K562 (cell line): Measurements from ENCODE around the gene DENND10. TPM values are rescaled to one million over a fixed set of nuclear protein-coding genes. Genes with fewer than 3 reads are reported as not detected.

Experiments
- EGR1 ChIP-seq: fragments of 450-650 bp; conservative IDR thresholded peaks from 2 replicates; pipeline ENCODE4 v1.6.1; 2017; ENCODE audit warnings: mild to moderate bottlenecking
- FIP1L1 ChIP-seq: fragments of 200-400 bp; formaldehyde crosslinking; IDR thresholded peaks from 2 replicates; pipeline ENCODE4 v1.6.1; 2018; ENCODE audit warnings: mild to moderate bottlenecking, low read depth, low read length; ENCODE audit not compliant: poor library complexity, severe bottlenecking
- FOXM1 ChIP-seq, 2 experiments: fragments of 450-650 bp in 1 of 2; sonication (generic) in 1 of 2; formaldehyde crosslinking in 1 of 2; IDR thresholded peaks; 2 replicates each; pipeline versions ENCODE4 v1.6.1 to v1.9.0; 2017 to 2022; ENCODE audit warnings: low read depth in 2 of 2, mild to moderate bottlenecking in 2 of 2, missing genetic modification reagents in 1 of 2, moderate library complexity in 1 of 2
- IRF2 ChIP-seq: sonication (generic); formaldehyde crosslinking; IDR thresholded peaks from 2 replicates; pipeline ENCODE4 v1.8.1; 2022; ENCODE audit warnings: mild to moderate bottlenecking, missing genetic modification reagents
- KDM5B ChIP-seq: fragments of 200-600 bp; sonication (generic); IDR thresholded peaks from 2 replicates; pipeline ENCODE4 v1.6.1; 2012; ENCODE audit warnings: low read depth, mild to moderate bottlenecking, moderate library complexity, low read length, control low read depth, inconsistent platforms; ENCODE audit not compliant: insufficient replicate concordance
- LCOR ChIP-seq: sonication (generic); formaldehyde crosslinking; IDR thresholded peaks from 2 replicates; pipeline ENCODE4 v1.8.0; 2022; ENCODE audit warnings: mild to moderate bottlenecking, missing genetic modification reagents
- NFE2L1 ChIP-seq: fragments of 450-650 bp; IDR thresholded peaks from 2 replicates; pipeline ENCODE4 v1.6.1; 2016; ENCODE audit warnings: missing genetic modification characterization, low read depth, mild to moderate bottlenecking, missing compliant biosample characterization, moderate library complexity, borderline replicate concordance
- NFRKB ChIP-seq: fragments of 450-650 bp; IDR thresholded peaks from 2 replicates; pipeline ENCODE4 v1.6.1; 2016; ENCODE audit warnings: low read depth
- NR2C2 ChIP-seq, 2 experiments: fragments of 200-800 bp in 1 of 2; sonication (Bioruptor generic) in 1 of 2; sonication (generic) in 1 of 2; formaldehyde crosslinking in 1 of 2; IDR thresholded peaks; 2 replicates each; pipeline versions ENCODE4 v1.6.1 to v1.8.0; 2016 to 2022; ENCODE audit warnings: mild to moderate bottlenecking in 1 of 2, missing compliant biosample characterization in 1 of 2, missing genetic modification characterization in 1 of 2, missing genetic modification reagents in 1 of 2
- POLR2H ChIP-seq: IDR thresholded peaks from 2 replicates; pipeline ENCODE4 v1.6.1; 2016; ENCODE audit warnings: missing genetic modification characterization, low read depth, mild to moderate bottlenecking, control low read depth, missing compliant biosample characterization, moderate library complexity
- SMARCA4 ChIP-seq: fragments of 450-650 bp; IDR thresholded peaks from 2 replicates; pipeline ENCODE4 v1.6.1; 2016
- SMARCC2 ChIP-seq: fragments of 450-650 bp; IDR thresholded peaks from 2 replicates; pipeline ENCODE4 v1.6.1; 2017; ENCODE audit warnings: antibody characterized with exemption, moderate library complexity, mild to moderate bottlenecking, low read depth
- SMARCE1 ChIP-seq: fragments of 450-650 bp; IDR thresholded peaks from 2 replicates; pipeline ENCODE4 v1.7.1; 2016; ENCODE audit warnings: mild to moderate bottlenecking
- TBP ChIP-seq: optimal IDR thresholded peaks from 2 replicates; pipeline ENCODE3; 2011; ENCODE audit warnings: low read depth, low read length, improper control_type of control experiment
- ZNF12 ChIP-seq: sonication (generic); formaldehyde crosslinking; IDR thresholded peaks from 2 replicates; pipeline ENCODE4 v1.4.0; 2020; ENCODE audit warnings: mild to moderate bottlenecking, missing genetic modification reagents
- ZNF408 ChIP-seq: fragments of 250-450 bp; sonication (Bioruptor Pico); IDR thresholded peaks from 2 replicates; pipeline ENCODE4 v1.4.0; 2020; ENCODE audit warnings: low read depth, mild to moderate bottlenecking, moderate library complexity
- ZNF75A ChIP-seq: fragments of 450-650 bp; formaldehyde crosslinking; IDR thresholded peaks from 2 replicates; pipeline ENCODE4 v1.4.0; 2020; ENCODE audit warnings: mild to moderate bottlenecking
- ZNF780A ChIP-seq: fragments of 250-450 bp; sonication (Bioruptor Pico); IDR thresholded peaks from 2 replicates; pipeline ENCODE4 v1.5.0; 2021; ENCODE audit warnings: mild to moderate bottlenecking
- polyA plus RNA-seq, 8 experiments: library from polyadenylated mRNA; depleted of rRNA in 4 of 8; stranded (reverse) in 5 of 8; unstranded in 3 of 8; fragments of >200 nt; fragmentation: Nextera tagmentation in 2 of 8; fragmentation: Illumina TruSeq in 1 of 8; extraction: Ambion mirVana in 2 of 8; extraction: Trizol in 1 of 8; gene quantifications; 2 replicates each; pipeline versions ENCODE4 v1.2.1 to v1.2.3, GENCODE V29; 2011 to 2014; ENCODE audit warnings: inconsistent platforms in 1 of 8, missing spikeins in 1 of 8
- total RNA-seq, 7 experiments: library from RNA; depleted of rRNA in 6 of 7; stranded (reverse); fragments of >200 nt in 6 of 7; fragmentation: Illumina TruSeq in 2 of 7; extraction: Trizol in 2 of 7; gene quantifications; 2 replicates each; pipeline versions ENCODE4 v1.2.1 to v1.2.3, GENCODE V29; 2011 to 2021; ENCODE audit warnings: low replicate concordance in 1 of 7
- TF ChIP-seq, protein P1 (sequence below): fragments of 250-450 bp; sonication (Bioruptor Pico); IDR thresholded peaks from 2 replicates; pipeline ENCODE4 v1.4.0; 2020; ENCODE audit warnings: mild to moderate bottlenecking, moderate library complexity, borderline replicate concordance
- TF ChIP-seq, protein P2 (sequence below): sonication (generic); IDR thresholded peaks from 2 replicates; pipeline ENCODE4 v1.6.1; 2016
- TF ChIP-seq, protein P3 (sequence below): fragments of 450-650 bp; IDR thresholded peaks from 2 replicates; pipeline ENCODE4 v1.7.1; 2018; ENCODE audit warnings: mild to moderate bottlenecking, low read depth; ENCODE audit not compliant: partially characterized antibody

Gene DENND10
- total and polyA plus RNA-seq, 9 of the 15 experiments (the other 6 are each of a cell fraction or from before 2014, with no cell fraction given) = 9.4 to 20.0 (median 12.5) TPM

DNA sequence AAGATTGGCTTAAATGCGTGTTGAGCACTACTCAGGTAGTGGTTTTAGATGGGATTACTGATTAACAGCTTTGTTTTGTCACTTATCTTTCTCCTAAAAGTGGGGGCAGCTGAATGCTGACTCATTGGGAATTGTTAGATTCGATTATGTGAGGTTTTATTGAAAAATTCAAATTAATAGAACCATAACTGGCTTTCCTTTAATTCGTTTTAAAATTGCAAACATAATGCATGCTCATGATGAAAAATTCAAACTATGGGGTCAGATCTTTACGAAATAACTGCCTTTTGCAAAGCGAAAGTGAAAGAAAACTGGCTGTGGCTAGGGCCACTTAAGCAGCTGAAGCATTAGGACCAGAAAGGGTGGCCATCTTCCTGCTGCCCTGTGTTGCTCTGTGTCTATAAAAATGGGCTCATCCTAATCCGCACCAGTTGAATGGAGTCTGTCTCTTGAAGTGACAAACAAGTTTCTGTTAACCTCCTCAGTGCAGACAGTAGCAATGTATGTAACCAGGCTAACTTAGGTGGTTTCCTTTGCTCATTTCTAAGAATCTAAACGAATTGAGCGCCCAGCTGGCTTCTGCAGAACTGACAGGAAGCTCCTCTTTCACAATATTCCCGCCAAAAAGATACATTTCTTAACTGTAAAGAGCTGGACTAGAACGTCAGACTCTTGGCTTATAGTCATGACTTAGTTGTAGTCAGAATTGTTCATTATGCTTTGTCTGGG, 27.8 kb downstream of the DENND10 start (continued):
- peak; percentile 81 for TF ChIP-seq FOXM1 (IDR thresholded peaks at IDR 0.05; ENCODE audit: low read depth)
- TF ChIP-seq FOXM1 (CRISPR knock-in tag; IDR thresholded peaks at IDR 0.05; ENCODE audit: low read depth) = no peak
- peak; percentile 14 for TF ChIP-seq TBP
- no peak for TF ChIP-seq ZNF408 (CRISPR knock-in tag)
- TF ChIP-seq NR2C2 (CRISPR knock-in tag; IDR thresholded peaks at IDR 0.05) = no peak
- TF ChIP-seq NR2C2 (tag; IDR thresholded peaks at IDR 0.05) = peak; percentile 68
- peak; percentile 28; the same call in 1 of the 2 replicates for TF ChIP-seq NFE2L1 (tag)
- TF ChIP-seq, protein P1, sequence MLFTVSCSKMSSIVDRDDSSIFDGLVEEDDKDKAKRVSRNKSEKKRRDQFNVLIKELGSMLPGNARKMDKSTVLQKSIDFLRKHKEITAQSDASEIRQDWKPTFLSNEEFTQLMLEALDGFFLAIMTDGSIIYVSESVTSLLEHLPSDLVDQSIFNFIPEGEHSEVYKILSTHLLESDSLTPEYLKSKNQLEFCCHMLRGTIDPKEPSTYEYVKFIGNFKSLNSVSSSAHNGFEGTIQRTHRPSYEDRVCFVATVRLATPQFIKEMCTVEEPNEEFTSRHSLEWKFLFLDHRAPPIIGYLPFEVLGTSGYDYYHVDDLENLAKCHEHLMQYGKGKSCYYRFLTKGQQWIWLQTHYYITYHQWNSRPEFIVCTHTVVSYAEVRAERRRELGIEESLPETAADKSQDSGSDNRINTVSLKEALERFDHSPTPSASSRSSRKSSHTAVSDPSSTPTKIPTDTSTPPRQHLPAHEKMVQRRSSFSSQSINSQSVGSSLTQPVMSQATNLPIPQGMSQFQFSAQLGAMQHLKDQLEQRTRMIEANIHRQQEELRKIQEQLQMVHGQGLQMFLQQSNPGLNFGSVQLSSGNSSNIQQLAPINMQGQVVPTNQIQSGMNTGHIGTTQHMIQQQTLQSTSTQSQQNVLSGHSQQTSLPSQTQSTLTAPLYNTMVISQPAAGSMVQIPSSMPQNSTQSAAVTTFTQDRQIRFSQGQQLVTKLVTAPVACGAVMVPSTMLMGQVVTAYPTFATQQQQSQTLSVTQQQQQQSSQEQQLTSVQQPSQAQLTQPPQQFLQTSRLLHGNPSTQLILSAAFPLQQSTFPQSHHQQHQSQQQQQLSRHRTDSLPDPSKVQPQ (CRISPR knock-in tag) = no peak
- TF ChIP-seq, protein P2, sequence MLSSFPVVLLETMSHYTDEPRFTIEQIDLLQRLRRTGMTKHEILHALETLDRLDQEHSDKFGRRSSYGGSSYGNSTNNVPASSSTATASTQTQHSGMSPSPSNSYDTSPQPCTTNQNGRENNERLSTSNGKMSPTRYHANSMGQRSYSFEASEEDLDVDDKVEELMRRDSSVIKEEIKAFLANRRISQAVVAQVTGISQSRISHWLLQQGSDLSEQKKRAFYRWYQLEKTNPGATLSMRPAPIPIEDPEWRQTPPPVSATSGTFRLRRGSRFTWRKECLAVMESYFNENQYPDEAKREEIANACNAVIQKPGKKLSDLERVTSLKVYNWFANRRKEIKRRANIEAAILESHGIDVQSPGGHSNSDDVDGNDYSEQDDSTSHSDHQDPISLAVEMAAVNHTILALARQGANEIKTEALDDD = no peak
- no peak for TF ChIP-seq ZNF12 (CRISPR knock-in tag)
- TF ChIP-seq ZNF780A (CRISPR knock-in tag) = no peak
- no peak for TF ChIP-seq ZNF75A
- no peak for TF ChIP-seq FIP1L1
- TF ChIP-seq POLR2H (tag) = 0 out of 2 replicates have a peak, but pooled peaks have one; percentile 35
- TF ChIP-seq IRF2 (CRISPR knock-in tag) = peak; percentile 95
- peak; percentile 17; the same call in 1 of the 2 replicates for TF ChIP-seq EGR1
- no peak for TF ChIP-seq KDM5B
- TF ChIP-seq NFRKB = peak; percentile 65; the same call in 1 of the 2 replicates
- peak; percentile 65 for TF ChIP-seq SMARCC2
- TF ChIP-seq SMARCA4 = peak; percentile 67; the same call in 1 of the 2 replicates
- no peak for TF ChIP-seq LCOR (CRISPR knock-in tag)
- TF ChIP-seq, protein P3, sequence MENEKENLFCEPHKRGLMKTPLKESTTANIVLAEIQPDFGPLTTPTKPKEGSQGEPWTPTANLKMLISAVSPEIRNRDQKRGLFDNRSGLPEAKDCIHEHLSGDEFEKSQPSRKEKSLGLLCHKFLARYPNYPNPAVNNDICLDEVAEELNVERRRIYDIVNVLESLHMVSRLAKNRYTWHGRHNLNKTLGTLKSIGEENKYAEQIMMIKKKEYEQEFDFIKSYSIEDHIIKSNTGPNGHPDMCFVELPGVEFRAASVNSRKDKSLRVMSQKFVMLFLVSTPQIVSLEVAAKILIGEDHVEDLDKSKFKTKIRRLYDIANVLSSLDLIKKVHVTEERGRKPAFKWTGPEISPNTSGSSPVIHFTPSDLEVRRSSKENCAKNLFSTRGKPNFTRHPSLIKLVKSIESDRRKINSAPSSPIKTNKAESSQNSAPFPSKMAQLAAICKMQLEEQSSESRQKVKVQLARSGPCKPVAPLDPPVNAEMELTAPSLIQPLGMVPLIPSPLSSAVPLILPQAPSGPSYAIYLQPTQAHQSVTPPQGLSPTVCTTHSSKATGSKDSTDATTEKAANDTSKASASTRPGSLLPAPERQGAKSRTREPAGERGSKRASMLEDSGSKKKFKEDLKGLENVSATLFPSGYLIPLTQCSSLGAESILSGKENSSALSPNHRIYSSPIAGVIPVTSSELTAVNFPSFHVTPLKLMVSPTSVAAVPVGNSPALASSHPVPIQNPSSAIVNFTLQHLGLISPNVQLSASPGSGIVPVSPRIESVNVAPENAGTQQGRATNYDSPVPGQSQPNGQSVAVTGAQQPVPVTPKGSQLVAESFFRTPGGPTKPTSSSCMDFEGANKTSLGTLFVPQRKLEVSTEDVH = peak; percentile 88
- peak; percentile 75; the same call in 1 of the 2 replicates for TF ChIP-seq SMARCE1
